Measurements from ENCODE around the gene SF3B1.
A peak's percentile ranks its signal among the peaks of the same experiment; 100 is the strongest.
"Not testable (repeated sequence)": the region's sequence is repeated elsewhere in the genome, so short reads cannot be mapped to it uniquely, and the experiment has no call there.

The SF3B1 gene, protein sequence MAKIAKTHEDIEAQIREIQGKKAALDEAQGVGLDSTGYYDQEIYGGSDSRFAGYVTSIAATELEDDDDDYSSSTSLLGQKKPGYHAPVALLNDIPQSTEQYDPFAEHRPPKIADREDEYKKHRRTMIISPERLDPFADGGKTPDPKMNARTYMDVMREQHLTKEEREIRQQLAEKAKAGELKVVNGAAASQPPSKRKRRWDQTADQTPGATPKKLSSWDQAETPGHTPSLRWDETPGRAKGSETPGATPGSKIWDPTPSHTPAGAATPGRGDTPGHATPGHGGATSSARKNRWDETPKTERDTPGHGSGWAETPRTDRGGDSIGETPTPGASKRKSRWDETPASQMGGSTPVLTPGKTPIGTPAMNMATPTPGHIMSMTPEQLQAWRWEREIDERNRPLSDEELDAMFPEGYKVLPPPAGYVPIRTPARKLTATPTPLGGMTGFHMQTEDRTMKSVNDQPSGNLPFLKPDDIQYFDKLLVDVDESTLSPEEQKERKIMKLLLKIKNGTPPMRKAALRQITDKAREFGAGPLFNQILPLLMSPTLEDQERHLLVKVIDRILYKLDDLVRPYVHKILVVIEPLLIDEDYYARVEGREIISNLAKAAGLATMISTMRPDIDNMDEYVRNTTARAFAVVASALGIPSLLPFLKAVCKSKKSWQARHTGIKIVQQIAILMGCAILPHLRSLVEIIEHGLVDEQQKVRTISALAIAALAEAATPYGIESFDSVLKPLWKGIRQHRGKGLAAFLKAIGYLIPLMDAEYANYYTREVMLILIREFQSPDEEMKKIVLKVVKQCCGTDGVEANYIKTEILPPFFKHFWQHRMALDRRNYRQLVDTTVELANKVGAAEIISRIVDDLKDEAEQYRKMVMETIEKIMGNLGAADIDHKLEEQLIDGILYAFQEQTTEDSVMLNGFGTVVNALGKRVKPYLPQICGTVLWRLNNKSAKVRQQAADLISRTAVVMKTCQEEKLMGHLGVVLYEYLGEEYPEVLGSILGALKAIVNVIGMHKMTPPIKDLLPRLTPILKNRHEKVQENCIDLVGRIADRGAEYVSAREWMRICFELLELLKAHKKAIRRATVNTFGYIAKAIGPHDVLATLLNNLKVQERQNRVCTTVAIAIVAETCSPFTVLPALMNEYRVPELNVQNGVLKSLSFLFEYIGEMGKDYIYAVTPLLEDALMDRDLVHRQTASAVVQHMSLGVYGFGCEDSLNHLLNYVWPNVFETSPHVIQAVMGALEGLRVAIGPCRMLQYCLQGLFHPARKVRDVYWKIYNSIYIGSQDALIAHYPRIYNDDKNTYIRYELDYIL

DNA sequence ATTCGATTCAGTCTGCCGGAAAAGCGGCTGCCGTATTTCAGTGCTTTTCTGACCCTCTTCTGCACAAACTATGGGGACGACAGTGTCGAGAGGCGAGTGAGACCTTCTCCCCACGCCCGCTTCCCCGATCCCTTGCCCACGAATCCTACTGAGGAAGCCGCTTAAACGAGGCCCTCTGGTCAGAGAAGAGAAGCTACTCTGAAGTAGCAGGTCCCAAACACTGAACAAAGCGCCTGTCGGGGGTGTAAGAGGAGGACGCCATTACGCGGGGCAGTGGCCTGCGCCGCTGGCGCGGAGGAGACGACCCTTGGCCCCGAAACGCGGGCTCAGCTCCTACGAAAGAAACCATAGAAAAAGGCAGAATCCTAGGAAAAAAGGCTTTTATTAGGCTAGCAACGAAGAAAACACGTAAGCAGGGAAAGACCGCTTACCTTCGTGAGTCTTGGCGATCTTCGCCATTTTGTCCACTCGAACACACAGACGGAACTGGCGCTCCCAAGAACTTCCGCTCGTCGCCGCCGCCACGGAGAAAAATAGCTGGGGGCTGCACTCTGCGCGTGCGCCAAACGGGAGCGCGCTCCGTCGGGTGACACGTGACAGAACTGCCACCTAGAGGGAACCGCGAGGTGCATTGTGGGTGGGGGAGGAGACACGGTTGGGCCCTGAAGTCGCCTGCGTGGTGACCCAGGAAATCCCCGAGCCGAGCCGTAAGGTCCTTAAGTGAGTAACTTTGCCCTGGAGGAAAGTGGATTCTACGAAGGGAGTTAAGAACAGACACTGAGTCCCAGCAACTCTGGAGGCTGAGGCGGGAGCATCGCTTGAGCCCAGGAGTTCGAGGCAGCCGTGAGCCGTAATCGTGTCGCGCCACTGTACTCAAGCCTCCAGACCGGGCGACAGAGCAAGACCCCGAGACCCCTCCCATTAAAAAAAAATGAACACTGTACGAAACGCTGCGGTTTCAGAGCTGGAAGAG lies at the start of gene SF3B1:
Gene SF3B1, minus strand, starts transcription at position 488 of the 973 bp plus-strand sequence. Its CDS starts 29 bp downstream, at position 459.
- DNase-seq (ENCODE audit: low read depth in 2 of 2) = peak; percentile 98

DNA sequence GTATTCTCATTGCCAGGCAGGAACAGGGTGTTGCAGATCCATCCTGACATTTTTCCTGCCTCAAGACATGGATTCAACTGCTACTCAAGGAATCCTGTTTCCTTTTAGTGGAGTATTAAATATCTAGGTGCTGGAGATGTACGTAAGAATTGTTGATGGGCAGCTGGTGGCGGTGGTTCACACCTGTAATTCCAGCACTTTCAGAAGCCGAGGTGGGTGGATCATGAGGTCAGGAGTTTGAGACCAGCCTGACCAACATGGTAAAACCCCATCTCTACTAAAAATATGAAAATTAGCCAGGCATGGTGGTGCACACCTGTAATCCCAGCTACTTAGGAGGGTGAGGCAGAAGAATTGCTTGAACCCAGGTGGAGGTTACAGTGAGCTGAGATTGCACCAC lies 49.4 kb upstream of the SF3B1 start:
- DNase-seq (ENCODE audit: low read depth in 2 of 2) = not testable (repeated sequence)

DNA sequence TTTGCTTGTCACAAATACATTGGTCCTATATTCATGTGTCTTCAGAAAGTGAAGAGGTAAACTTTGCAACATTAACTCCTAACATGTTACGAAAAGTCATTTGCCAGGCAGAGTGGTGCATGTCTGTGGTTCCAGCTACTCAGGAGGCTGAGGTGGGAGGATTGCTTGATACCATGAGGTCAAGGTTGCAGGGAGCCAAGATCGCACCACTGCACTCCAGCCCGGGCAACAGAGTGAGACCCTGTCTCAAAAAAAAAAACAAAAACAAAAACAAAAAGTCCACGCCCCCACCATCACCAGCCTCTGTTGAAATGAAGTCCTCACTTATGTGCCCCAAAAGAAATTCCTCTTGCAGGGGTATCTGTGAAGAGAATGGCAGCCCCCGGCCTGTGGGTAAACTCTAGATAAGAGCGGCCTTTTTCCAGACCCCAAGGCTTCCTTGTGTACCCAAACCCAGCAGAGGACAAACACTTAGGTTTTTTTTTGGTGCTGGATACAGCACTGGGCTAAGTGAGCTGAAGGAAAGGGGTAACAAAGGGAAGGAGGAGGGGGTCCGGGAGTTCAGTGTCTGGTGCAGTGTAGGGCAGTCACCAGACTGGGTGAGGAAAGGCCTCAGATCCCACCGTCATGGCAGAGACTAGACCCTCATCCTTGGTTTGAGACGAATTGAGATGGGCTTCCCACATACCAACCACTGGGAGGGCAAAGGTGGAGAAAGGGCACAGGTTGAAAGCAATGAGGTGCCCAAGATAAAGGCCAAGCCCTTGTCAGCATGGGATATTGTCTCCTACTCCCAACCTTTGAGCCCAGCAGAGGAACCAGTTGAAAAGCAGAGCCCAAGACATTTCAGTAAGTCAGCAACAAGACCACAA lies 45.6 kb upstream of the SF3B1 start:
- no peak for DNase-seq (ENCODE audit: low read depth in 2 of 2)

DNA sequence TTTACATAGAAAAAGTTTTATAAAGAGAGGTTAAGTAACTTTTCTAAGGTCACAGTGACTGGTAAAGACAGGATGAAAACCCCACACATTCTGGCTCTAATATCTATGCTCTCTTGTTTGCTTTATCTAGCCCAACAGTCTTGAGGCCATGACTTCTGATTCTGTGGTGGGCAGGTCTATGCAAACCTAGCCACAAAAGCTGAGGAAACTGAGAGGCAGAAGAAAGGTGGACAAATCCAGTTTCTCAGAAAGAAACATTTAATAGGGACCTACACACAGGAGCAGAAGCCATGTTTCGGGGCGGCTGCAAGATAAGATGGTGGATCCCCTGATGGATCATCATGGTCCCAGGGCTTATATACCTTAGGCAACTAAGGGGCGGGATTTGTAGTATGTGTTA lies 43.0 kb upstream of the SF3B1 start:
- DNase-seq (ENCODE audit: low read depth in 2 of 2) = no peak

DNA sequence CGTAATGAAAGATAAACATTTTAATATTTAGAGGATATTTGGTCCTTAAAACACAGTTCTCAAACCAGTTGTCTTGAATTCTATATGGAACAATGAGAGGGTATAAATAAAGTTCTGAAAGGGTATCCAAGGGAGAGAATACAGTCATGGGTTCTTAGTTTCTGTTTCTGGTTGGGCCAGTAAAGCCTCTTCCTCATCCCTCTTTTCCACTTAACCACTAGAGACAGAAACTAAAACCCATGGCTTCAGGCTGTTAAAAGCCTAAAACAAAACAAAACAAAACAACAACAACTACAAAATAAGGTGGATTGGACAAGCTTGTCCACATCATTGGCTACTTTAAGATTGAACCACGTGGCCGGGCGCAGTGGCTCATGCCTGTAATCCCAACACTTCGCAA lies 37.3 kb upstream of the SF3B1 start:
- DNase-seq (ENCODE audit: low read depth in 2 of 2) = no peak

DNA sequence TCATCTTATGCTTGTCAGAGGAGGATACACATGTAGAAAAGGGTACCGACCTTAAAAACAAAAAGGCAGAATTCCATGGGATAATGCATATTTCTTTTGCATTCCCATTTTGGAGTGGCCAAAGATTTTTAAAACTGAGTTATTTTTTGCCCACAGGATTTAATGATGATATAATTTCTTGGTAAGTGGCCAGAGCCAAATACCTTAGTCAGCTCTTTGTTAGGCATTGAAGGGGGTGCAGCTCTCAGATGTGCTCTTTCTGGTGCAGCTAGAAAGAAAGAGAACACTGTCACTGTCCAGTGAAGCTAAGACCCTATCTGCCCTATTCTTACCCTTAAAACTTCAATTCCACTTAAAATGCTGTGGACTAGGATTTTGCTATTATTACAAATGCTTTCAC lies 29.3 kb upstream of the SF3B1 start:
- DNase-seq (ENCODE audit: low read depth in 2 of 2) = no peak

DNA sequence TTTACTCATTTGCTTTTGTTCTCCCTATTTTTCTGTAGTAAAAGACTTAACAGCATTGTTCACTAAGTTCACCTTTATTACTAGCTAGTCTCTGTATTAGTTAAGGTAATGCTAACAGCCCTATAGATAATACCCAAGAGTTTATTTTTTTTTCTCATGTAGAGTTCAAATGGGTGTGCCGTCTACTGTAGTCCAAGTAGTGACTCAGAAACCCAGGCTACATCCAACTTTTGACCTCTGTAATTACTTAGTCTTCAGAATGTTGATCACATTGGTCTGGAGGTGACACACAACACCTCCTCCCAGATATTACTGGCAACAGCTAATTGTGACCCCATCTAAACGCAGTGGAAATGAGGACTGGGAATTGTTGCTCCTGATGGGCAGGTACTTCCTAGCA lies 26.2 kb upstream of the SF3B1 start:
- DNase-seq (ENCODE audit: low read depth in 2 of 2) = no peak

DNA sequence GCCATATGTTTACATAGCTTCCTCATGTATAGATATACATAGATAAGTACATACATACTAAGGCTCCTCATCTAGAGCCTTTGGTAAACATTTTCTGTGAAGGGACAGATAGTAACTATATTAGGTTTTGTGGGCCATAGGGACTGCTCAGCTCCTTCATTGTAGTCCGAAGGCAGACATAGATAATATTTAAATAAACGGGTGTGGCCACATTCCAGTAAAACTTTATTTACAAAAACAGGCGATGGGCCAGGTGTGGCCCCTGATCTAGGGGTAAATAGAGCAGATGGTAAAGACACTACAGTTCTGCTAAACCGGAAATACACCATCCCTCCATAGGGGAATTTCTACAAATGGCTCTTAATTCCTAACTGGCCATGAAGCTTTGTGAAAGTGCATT lies 25.8 kb upstream of the SF3B1 start:
- DNase-seq (ENCODE audit: low read depth in 2 of 2) = no peak

DNA sequence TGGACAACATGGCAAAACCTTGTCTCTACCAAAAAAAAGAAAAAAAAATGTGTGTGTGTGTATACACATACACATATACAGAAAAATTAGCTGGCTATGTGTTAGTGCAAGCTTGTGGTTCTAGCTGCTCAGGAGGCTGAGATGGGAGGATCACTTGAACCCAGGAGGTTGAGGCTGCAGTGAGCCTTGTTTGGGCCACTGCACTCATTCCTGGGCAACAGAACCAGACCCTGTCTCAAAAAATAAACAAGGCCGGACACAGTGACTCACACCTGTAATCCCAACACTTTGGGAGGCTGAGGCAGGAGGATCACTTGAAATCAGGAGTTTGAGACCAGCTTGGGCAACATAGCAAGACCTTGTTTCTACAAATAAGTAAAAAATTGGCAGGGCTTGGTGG lies 20.6 kb upstream of the SF3B1 start:
- DNase-seq (ENCODE audit: low read depth in 2 of 2) = no peak

DNA sequence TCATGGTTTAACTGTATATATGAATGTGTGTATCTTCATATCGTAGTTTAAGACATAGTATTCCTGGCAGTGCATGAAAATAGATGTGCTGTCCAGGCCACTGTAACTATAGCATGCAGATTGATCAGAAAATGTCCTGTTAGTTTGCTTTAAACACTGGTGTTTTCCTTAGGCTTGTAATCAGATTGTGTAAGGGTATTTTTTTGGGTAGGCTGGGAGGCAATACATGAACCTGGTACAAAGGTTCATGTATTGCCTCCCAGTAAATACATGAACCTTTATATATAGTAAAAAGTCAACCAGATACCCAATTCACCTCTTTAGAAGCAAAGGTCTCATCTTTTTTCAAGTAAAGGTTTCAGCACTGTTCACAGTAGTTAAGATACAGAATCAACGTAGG lies 20.1 kb upstream of the SF3B1 start:
- no peak for DNase-seq (ENCODE audit: low read depth in 2 of 2)

DNA sequence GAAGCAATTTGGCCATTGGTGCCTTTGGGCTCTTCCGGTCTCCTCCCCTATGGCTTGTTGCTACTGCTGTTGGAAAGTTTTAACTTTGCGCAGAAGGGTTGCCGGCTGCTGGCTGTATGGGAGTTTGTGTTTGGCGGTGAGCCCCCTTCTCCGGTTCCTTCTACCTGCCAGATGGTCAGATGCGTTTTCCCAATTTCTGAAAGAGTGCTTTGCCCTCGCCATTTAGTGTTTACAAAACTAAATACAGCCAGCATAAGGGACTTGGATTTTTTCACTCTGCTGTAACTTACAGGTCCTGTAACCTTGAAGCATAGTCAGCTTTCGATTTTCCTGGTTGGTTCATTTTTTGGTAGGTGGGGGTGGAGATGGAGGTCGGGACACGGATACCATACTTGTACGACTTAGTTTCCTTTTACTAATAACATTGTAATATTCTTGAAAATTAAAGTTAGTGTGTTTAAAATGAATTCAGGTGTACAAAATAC lies 19.1 kb upstream of the SF3B1 start:
- DNase-seq (ENCODE audit: low read depth in 2 of 2) = no peak

DNA sequence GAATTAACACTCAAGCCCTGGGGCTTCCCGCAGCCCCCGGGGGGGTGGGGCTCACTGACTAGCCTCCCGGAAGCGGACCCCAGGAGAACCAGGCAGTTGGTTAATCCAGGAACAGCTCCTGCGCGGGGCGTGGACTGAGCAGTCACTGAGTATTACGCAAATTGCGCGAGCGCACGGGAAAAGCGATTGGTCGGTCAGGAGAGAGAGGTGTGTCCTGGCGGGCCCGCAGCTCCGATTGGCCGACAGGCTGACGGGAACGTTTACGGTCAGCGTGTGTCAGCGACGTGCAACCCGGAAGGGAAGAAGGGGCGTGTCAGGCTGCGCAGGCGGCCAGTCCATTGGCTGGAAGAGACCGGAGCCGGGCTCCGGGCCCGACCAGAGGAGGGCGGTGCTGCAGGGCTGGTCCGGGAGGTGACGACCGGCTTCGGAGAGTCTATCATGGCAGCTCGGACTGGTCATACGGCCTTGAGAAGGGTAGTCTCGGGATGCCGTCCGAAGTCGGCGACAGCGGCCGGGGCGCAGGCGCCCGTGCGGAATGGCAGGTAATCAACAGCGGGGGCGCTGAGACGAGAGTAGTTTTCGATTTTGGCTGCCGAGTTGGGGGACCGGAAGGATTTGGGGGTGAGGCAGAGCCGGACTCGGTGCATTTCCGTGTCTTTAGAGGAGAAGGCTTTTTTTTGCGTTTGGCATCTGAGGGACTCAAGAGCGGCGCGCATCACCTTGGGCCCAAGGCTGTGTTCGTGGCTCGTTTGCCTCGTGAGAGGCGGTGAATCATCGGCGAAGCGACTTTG lies 18.5 kb upstream of the SF3B1 start, which contains the start of gene COQ10B:
Gene COQ10B, plus strand, starts transcription at position 430 of the 791 bp plus-strand sequence. Its CDS starts 9 bp downstream, at position 439.
- DNase-seq (ENCODE audit: low read depth in 2 of 2) = peak; percentile 96 to 98

DNA sequence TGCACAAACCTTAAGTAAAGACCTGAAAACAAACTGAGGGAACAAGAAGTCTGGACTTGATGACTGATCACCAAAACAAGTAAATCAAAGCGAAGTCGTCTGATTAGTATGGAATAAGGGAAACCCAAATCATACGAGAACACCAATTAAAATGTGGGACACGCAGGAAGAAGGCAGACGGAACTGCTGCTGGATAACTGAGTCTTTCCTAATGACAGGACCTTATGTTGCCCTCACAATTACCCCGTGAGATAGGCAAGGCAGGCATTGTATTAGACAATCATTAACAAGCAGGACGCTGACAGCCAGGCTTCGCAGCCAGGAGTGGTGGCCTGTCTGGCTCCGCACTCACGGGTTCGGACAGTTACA lies 17.9 kb upstream of the SF3B1 start:
- DNase-seq (ENCODE audit: low read depth in 2 of 2) = no peak

DNA sequence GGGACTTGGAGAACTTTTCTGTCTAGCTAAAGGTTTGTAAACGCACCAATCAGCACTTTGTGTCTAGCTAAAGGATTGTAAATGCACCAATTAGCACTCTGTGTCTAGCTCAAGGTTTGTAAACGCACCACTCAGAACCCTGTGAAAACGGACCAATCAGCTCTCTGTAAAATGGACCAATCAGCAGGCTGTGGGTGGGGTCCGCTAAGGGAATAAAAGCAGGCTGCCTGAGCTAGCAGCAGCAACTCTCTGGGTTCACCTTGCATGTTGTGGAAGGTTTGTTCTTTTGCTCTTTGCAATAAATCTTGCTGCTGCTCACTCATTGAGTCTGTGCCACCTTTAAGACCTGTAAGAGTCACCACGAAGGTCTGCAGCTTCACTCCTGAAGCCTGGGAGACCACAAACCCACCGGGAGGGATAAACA lies 16.1 kb upstream of the SF3B1 start:
- DNase-seq (ENCODE audit: low read depth in 2 of 2) = not testable (repeated sequence)

DNA sequence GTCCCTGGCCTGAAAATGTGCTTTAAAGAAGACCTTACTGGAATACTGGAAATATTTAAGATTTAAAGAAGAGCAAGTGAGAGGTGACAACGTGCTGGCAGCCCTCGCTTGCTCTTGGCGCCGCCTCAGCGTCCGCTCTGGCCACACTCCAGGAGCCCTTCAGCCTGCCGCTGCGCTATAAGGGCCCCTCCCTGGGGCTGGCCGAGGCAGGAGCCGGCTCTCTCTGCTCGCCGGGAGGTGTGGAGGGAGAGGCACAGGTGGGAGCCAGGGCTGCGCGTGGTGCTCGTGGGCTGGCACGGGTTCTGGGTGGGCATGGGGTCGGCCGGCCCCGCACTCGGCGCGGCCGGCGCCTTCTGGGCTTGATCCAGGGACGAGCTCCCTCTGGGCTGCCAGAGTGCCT lies 15.6 kb upstream of the SF3B1 start:
- no peak for DNase-seq (ENCODE audit: low read depth in 2 of 2)

DNA sequence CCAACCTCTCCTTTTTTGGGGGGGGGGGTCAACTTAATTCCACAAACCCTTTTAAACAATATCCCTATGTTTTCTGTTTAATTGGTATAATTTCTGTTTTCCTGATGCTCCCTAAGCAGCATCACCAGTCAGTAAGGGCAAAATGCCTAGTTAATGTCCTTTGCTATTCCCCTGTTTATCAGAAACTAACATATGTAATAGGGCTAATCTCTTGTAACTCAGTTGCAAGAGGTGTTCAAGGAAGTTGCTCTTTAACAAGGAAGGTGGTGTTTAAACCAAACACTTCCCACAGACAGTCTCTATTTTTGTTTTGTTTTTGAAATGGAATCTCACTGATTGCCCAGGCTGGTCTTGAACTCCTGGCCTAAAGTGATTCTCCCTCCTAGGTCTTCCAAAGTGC lies 12.0 kb upstream of the SF3B1 start:
- no peak for DNase-seq (ENCODE audit: low read depth in 2 of 2)

DNA sequence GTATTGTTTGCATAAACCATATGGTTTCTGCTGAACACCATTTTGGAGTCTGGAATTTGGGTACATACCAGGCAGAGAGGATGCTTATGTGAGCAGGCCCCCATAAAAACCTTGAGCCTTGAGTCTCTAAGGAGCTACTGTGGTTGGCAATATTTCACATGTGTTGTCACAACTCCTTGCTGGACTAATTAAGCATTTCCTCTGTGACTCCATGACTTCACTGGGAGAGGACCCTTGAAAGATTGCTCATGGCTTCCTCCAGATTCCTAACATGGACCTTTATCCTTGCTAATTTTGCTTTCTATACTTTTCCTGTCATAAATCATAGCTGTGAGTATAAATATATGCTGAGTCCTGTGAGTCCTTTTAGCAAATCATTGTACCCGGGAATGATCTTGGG lies 10.9 kb upstream of the SF3B1 start:
- DNase-seq (ENCODE audit: low read depth in 2 of 2) = no peak

DNA sequence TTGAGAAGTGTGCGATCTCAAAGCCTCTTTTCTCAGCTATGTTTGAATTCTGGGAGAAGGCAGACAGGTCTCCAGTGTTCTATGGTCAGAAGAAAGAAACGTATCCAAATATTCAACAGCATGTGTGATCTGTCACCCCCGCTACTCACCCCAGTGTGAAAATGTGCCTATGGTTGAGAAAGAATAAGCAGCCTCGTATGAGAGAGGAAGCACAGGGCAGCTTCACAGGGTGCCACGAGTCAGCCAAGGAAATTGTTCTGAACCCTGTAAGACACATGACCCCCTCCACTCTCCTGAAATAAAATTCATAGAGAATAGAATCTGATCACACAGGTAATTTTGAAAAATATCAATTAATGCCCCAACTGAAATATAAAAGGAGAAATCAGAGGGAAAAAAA lies 8.0 kb upstream of the SF3B1 start:
- DNase-seq (ENCODE audit: low read depth in 2 of 2) = no peak

DNA sequence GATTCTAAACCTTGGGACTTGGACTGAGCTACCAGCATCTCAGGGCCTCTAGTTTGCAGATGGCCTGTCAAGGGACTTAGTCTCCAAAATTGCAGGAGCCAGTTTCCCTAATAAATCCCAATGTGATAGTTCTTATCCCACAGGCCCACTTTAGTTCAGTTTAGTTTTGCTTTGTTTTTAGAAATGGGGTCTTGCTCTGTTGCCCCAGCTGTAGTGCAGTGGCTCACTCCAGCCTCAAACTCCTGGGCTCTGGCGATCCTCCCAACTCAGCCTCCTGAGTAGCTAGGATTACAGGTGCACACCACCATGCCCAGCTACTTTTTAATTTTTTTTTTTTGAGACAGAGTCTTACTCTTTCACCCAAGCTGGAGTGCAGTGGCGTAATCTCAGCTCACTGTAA lies 2.6 kb upstream of the SF3B1 start:
- DNase-seq (ENCODE audit: low read depth in 2 of 2) = no peak

All from stimulated activated CD8-positive, alpha-beta memory T cell treated with anti-CD3 and anti-CD28 coated beads, Interleukin-15, amount 100 ng/mL, for 4 hours (primary cell).